Limb (tissue), 2 donors: ENCODE results near the gene CDKAL1.
"Not testable (repeated sequence)": the region's sequence is repeated elsewhere in the genome, so short reads cannot be mapped to it uniquely, and the experiment has no call there.

Experiments used
- DNase-seq, 2 donors: peaks; one replicate each; pipeline ENCODE4 v3.0.0-alpha.2; 2016; ENCODE audit errors: extremely low spot score in 2 of 2

The CDKAL1 gene

GRCh38 chr6:20534295-20535262, at the start of gene CDKAL1:
Gene CDKAL1, plus strand, starts transcription at chr6:20534457. Its CDS starts 11,894 bp downstream, at chr6:20546351.
- peak; percentile 91 to 94 for DNase-seq

GRCh38 chr6:20486641-20487040, 47.6 kb upstream of the CDKAL1 start:
- DNase-seq = no peak

GRCh38 chr6:20487669-20488375, 46.4 kb upstream of the CDKAL1 start:
- no peak for DNase-seq

- DNase-seq = no peak
Observed at GRCh38 chr6:20490591-20490990, 43.7 kb upstream of the CDKAL1 start.

GRCh38 chr6:20492099-20492498, 42.2 kb upstream of the CDKAL1 start:
- DNase-seq = no peak

GRCh38 chr6:20497216-20498040, 36.8 kb upstream of the CDKAL1 start:
- no peak for DNase-seq

- DNase-seq = no peak
Observed at GRCh38 chr6:20498041-20498385, 36.2 kb upstream of the CDKAL1 start.

GRCh38 chr6:20509212-20509611, 25.0 kb upstream of the CDKAL1 start:
- no peak for DNase-seq

GRCh38 chr6:20511852-20512251, 22.4 kb upstream of the CDKAL1 start:
- no peak for DNase-seq

- not testable (repeated sequence) for DNase-seq
Observed at GRCh38 chr6:20525208-20525607, 9.0 kb upstream of the CDKAL1 start.

- DNase-seq = peak in 1 of 2 donors; percentile 26
Observed at GRCh38 chr6:20529086-20529448, 5.2 kb upstream of the CDKAL1 start.

GRCh38 chr6:20532881-20533280, 1.4 kb upstream of the CDKAL1 start:
- no peak for DNase-seq

- DNase-seq = no peak
Observed at GRCh38 chr6:20533746-20534294, 437 bp upstream of the CDKAL1 start.

GRCh38 chr6:20538131-20538662, 3.9 kb downstream of the CDKAL1 start:
- DNase-seq = no peak

- no peak for DNase-seq
Observed at GRCh38 chr6:20538907-20539306, 4.7 kb downstream of the CDKAL1 start.

GRCh38 chr6:20539387-20539786, 5.1 kb downstream of the CDKAL1 start:
- no peak for DNase-seq

- no peak for DNase-seq
Observed at GRCh38 chr6:20540683-20541082, 6.4 kb downstream of the CDKAL1 start.

GRCh38 chr6:20541382-20541781, 7.1 kb downstream of the CDKAL1 start:
- DNase-seq = no peak

GRCh38 chr6:20542927-20543602, 8.8 kb downstream of the CDKAL1 start:
- DNase-seq = no peak

- no peak for DNase-seq
Observed at GRCh38 chr6:20548264-20548663, 14.0 kb downstream of the CDKAL1 start.

- DNase-seq = not testable (repeated sequence)
Observed at GRCh38 chr6:20549398-20549797, 15.1 kb downstream of the CDKAL1 start.
